Measurements from ENCODE around the gene DBET.
"Not testable (repeated sequence)": the region's sequence is repeated elsewhere in the genome, so short reads cannot be mapped to it uniquely, and the experiment has no call there.

GRCh38 chr4:190021973-190022372 is 42.3 kb upstream of the DBET start:
- not testable (repeated sequence) for TF ChIP-seq CTCF, POLR2A (IDR thresholded peaks at IDR 0.05)

Measured in Peyer's patch (tissue), 4 donors.